Measurements from ENCODE around the gene RENBP.
"Not testable (repeated sequence)": the region's sequence is repeated elsewhere in the genome, so short reads cannot be mapped to it uniquely, and the experiment has no call there.

The RENBP gene

GRCh38 chrX:153984351-153985178 lies 40.1 kb upstream of the RENBP start:
- no peak overlapping the region for H3K4me3 ChIP-seq (ENCODE audit: low read depth, low read length)
- TF ChIP-seq CTCF (IDR thresholded peaks at IDR 0.05; ENCODE audit: borderline replicate concordance, insufficient read depth, low read depth, low read length) = no peak

- no peak for TF ChIP-seq CTCF (IDR thresholded peaks at IDR 0.05; ENCODE audit: borderline replicate concordance, insufficient read depth, low read depth, low read length)
These were observed 38.9 kb upstream of the RENBP start for GRCh38 chrX:153983321-153983801.

GRCh38 chrX:153981771-153982533 lies 37.5 kb upstream of the RENBP start:
- TF ChIP-seq CTCF (IDR thresholded peaks at IDR 0.05; ENCODE audit: borderline replicate concordance, insufficient read depth, low read depth, low read length) = no peak
- no peak overlapping the region for H3K4me3 ChIP-seq (ENCODE audit: low read depth, low read length)

More at GRCh38 chrX:153983321-153983801, 38.9 kb upstream of the RENBP start:
- no peak overlapping the region for H3K4me3 ChIP-seq (ENCODE audit: low read depth, low read length)

GRCh38 chrX:153981231-153981630 lies 36.8 kb upstream of the RENBP start:
- H3K4me3 ChIP-seq (ENCODE audit: low read depth, low read length) = no peak overlapping the region
- TF ChIP-seq CTCF (IDR thresholded peaks at IDR 0.05; ENCODE audit: borderline replicate concordance, insufficient read depth, low read depth, low read length) = no peak

- H3K4me3 ChIP-seq (ENCODE audit: low read depth, low read length) = not testable (repeated sequence)
These were observed 36.0 kb upstream of the RENBP start for GRCh38 chrX:153980394-153980793.

GRCh38 chrX:153974726-153975286 lies 30.4 kb upstream of the RENBP start:
- H3K4me3 ChIP-seq (ENCODE audit: low read depth, low read length) = no peak overlapping the region
- TF ChIP-seq CTCF (IDR thresholded peaks at IDR 0.05; ENCODE audit: borderline replicate concordance, insufficient read depth, low read depth, low read length) = no peak

- no peak for TF ChIP-seq CTCF (IDR thresholded peaks at IDR 0.05; ENCODE audit: borderline replicate concordance, insufficient read depth, low read depth, low read length)
- H3K4me3 ChIP-seq (ENCODE audit: low read depth, low read length) = no peak overlapping the region
These were observed 29.7 kb upstream of the RENBP start for GRCh38 chrX:153974003-153974725.
